Left lung (tissue), 10 donors: ENCODE results near the gene TMEM135. TPM values are rescaled to one million over a fixed set of nuclear protein-coding genes. Genes with fewer than 3 reads are reported as not detected.
A peak's percentile ranks its signal among the peaks of the same experiment; 100 is the strongest.

Experiments used
- ATAC-seq: fragments of 200-7000 bp; cut with Tn5 transposase; one replicate; pipeline ENCODE4 v1.9.1; 2020; ENCODE audit warnings: moderate library complexity
- DNase-seq, 4 donors: peaks; one replicate each; pipeline ENCODE4 v3.0.0-alpha.2; 2013 to 2020
- H3K27ac ChIP-seq, 2 donors: fragments of 200-600 bp; sonication (generic) in 1 of 2; one replicate each; pipeline versions ENCODE4 v1.5.0 to v1.8.0; 2020 to 2021
- H3K27me3 ChIP-seq, 2 donors: fragments of 200-600 bp; sonication (generic) in 1 of 2; one replicate each; pipeline versions ENCODE4 v1.5.0 to v1.8.0; 2020 to 2021
- H3K36me3 ChIP-seq, 2 donors: fragments of 200-600 bp; sonication (generic) in 1 of 2; one replicate each; pipeline versions ENCODE4 v1.5.0 to v1.8.0; 2020 to 2021
- H3K4me1 ChIP-seq, 2 donors: fragments of 200-600 bp; one replicate each; pipeline ENCODE4 v1.8.0; 2021
- H3K4me3 ChIP-seq, 2 donors: fragments of 200-600 bp; sonication (generic) in 1 of 2; one replicate each; pipeline versions ENCODE4 v1.5.0 to v1.8.0; 2020 to 2021; ENCODE audit warnings: mild to moderate bottlenecking in 1 of 2
- H3K9me3 ChIP-seq, 2 donors: fragments of 200-600 bp; sonication (generic) in 1 of 2; one replicate each; pipeline versions ENCODE4 v1.5.0 to v1.8.0; 2020 to 2021
- intact Hi-C, 2 donors: fragments of 100-400 bp; cut with DNase I; formaldehyde crosslinking; loops; one replicate each; pipeline versions ENCODE4 v1.11.2 to v1.14.2; 2022
- polyA plus RNA-seq, 6 donors: library from polyadenylated mRNA; unstranded; fragments of 120-200 nt; gene quantifications; one replicate each; pipeline ENCODE4 v1.2.1, GENCODE V29; 2013; ENCODE audit not compliant: insufficient read length in 6 of 6
- total RNA-seq, 2 donors: library from RNA; stranded (reverse); fragmentation: NEBNext Ultra II Directional; extraction: Animal tissue kit (Norgen Biotek cat#: 25700); gene quantifications; one replicate each; pipeline ENCODE4 v1.2.1, GENCODE V29; 2021
- TF ChIP-seq, protein P1 (sequence below), 2 donors: fragments of 200-600 bp; sonication (generic) in 1 of 2; IDR thresholded peaks; one replicate each; pipeline versions ENCODE4 v1.5.0 to v1.8.0; 2021; ENCODE audit warnings: antibody characterized with exemption in 2 of 2
- donor health status: DM: no; HTN: yes; CAD: no.
- donor health status: DM: no; HTN: no; CAD: no.

TMEM135 gene
- total and polyA plus RNA-seq, 8 donors = 21.3 to 33.4 (median 27.2) TPM

DNA sequence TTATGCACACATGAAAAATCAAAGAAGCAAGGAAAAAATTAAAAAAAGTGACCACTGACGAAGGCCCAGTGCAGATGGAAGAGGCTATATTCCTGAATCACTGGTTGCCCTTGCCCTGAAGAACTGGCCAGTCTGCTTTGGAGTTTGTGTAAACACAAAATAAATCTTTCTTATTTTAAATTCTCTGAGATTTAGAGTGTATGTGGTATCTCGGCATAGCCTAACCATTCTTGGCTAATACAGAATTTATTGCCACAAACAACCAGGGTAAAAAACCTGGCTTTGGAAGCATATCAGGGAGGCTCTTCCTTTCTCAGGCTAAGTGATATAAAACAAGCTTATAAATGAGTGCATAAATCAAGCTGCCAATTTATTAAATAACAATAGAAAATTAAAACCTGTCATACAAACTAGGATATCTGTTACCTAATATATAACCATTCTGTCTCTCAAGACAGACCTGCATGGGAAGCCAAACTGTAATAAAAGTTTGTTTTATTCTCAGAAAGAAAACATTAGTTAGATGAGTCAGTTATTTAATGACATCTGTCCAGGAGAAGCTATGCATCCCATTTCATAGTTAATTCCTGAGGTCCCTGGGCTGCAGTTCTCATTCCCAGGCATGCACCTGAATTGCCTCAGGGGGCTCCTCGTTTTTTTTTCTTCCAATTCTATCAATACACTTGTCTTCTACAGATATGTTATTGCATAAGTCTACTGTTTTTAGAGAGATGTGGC, 6.1 kb upstream of the TMEM135 start:
- intact Hi-C loops = no loop called here
- no peaks in the 10 kb centered on the region for H3K27me3 ChIP-seq

DNA sequence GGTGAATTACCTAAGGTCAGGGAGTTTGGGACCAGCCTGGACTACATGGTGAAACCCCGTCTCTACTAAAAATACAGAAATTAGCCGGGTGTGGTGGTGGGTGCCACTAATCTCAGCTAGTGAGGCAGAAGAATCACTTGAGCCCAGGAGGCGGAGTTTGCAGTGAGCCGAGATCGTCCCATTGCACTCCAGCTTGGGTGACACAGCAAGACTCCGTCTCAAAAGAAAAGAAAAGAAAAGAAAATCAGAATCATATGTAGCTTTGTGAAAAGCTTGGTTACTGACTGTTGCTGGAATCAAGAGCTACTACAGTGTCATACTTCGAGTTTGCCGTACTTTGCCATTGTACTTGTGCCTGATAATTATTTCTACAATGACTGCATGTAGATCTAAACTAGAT, 4.2 kb upstream of the TMEM135 start:
- intact Hi-C loops = no loop called here
- no peak overlapping the region for H3K4me3 ChIP-seq
- ATAC-seq (no peak), DNase-seq (no peak)
- no peak overlapping the region for H3K27ac ChIP-seq
- TF ChIP-seq, protein P1, sequence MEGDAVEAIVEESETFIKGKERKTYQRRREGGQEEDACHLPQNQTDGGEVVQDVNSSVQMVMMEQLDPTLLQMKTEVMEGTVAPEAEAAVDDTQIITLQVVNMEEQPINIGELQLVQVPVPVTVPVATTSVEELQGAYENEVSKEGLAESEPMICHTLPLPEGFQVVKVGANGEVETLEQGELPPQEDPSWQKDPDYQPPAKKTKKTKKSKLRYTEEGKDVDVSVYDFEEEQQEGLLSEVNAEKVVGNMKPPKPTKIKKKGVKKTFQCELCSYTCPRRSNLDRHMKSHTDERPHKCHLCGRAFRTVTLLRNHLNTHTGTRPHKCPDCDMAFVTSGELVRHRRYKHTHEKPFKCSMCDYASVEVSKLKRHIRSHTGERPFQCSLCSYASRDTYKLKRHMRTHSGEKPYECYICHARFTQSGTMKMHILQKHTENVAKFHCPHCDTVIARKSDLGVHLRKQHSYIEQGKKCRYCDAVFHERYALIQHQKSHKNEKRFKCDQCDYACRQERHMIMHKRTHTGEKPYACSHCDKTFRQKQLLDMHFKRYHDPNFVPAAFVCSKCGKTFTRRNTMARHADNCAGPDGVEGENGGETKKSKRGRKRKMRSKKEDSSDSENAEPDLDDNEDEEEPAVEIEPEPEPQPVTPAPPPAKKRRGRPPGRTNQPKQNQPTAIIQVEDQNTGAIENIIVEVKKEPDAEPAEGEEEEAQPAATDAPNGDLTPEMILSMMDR (IDR thresholded peaks at IDR 0.05) = no peak
- no peaks in the 10 kb centered on the region for H3K36me3 ChIP-seq
- H3K27me3 ChIP-seq = no peaks in the 10 kb centered on the region
- H3K4me1 ChIP-seq = peaks cover 7 to 20% of the 10 kb centered on the region in 2 donors
- no peaks in the 10 kb centered on the region for H3K9me3 ChIP-seq

More for the DNA sequence above, 6.1 kb upstream of the TMEM135 start:
- Histone ChIP-seq H3K4me1 (peaks cover 2 to 8% of the 10 kb centered on the region in 2 donors), H3K27ac (no peak overlapping the region), H3K4me3 (no peak overlapping the region), H3K9me3 (no peaks in the 10 kb centered on the region), H3K36me3 (no peaks in the 10 kb centered on the region)
- DNase-seq (no peak), ATAC-seq (no peak)
- TF ChIP-seq, protein P1 (IDR thresholded peaks at IDR 0.05) = no peak

DNA sequence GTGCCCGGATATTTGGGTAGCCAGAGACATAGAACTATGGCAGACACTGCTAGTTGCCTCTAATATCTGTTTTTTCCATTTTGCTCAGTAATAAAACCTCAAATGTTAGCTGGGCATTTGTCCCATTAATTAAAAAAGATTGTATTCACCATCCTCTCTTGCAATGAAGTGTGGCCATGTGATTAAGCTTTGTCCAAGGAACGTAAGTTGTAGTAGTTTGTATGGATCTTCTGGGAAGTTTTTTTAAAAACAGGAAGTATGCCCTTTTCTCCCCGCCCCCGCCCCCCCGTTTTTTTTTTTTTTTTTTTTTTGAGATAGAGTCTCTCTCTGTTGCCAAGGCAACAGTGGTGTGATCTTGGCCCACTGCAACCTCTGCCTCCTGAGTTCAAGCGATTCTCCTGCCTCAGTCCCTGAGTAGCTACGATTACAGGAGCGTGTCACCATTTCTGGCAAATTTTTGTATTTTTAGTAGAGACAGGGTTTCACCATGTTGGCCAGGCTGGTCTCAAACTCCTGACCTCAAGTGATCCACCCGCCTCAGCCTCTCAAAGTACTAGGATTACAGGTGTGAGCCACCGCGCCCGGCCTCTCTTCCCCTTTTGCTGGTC, 1.7 kb upstream of the TMEM135 start:
- DNase-seq (no peak), ATAC-seq (no peak)
- no peak overlapping the region for H3K27ac ChIP-seq
- no peaks in the 10 kb centered on the region for H3K27me3 ChIP-seq
- TF ChIP-seq, protein P1 (IDR thresholded peaks at IDR 0.05) = no peak
- no peaks in the 10 kb centered on the region for H3K36me3 ChIP-seq
- peaks cover 15 to 38% of the 10 kb centered on the region in 2 donors for H3K4me1 ChIP-seq
- H3K9me3 ChIP-seq = no peaks in the 10 kb centered on the region
- no peak overlapping the region for H3K4me3 ChIP-seq
- intact Hi-C loops = no loop called here

DNA sequence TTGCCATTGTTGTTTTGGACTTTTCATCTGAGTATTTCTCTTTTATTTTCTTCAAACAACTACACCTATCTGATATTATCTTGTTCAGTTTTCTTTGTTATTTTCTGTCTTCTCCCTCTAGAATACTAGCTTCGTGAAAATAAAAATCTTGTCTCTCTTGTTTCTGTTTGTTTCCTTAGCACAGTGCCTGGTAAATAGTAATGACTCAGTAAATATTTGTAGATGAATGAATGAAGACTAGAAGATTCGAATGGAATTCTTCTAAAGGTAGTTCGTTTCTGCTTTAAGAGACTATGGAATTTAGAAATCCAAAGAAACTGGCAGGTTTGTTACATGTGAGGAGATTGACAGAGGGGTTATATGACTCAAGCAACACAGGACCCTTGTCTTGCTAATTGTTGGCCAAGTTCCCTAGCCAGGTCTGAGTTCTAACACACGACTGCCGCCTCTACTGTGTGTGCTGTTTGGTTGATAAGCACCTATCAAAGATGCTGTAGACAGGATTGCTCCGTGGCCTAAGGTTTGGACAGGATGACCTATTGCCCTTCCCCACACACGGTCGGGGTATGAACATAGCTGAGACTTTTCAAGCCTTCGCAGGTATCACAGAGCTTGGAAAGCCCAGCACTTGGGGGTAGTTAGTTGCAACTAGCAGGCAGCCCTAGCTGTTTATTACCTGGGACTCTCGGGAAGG, 831 bp upstream of the TMEM135 start:
- Histone ChIP-seq H3K9me3 (no peaks in the 10 kb centered on the region), H3K36me3 (no peaks in the 10 kb centered on the region), H3K27ac (peak overlapping the region; percentile 82 to 85), H3K27me3 (no peaks in the 10 kb centered on the region), H3K4me1 (peaks cover 15 to 38% of the 10 kb centered on the region in 2 donors), H3K4me3 (peak overlapping the region; percentile 68 to 75)
- TF ChIP-seq, protein P1 (IDR thresholded peaks at IDR 0.05) = no peak
- ATAC-seq (peak; percentile 19), DNase-seq (no peak)
- intact Hi-C loops = no loop called here
